Upper lobe of right lung (tissue), 1 donor: Measurements from ENCODE around the gene NPIPB2. TPM values are rescaled to one million over a fixed set of nuclear protein-coding genes. Genes with fewer than 3 reads are reported as not detected.
"Not testable (repeated sequence)": the region's sequence is repeated elsewhere in the genome, so short reads cannot be mapped to it uniquely, and the experiment has no call there.

ENCODE experiments used
- ATAC-seq: fragments of 200-7000 bp; cut with Tn5 transposase; one replicate; pipeline ENCODE4 v1.9.1; 2020; ENCODE audit warnings: mild to moderate bottlenecking, moderate library complexity
- DNase-seq: peaks from one replicate; pipeline ENCODE4 v3.0.0-alpha.2; 2020
- H3K27ac ChIP-seq: fragments of 200-600 bp; one replicate; pipeline ENCODE4 v1.8.0; 2022
- H3K27me3 ChIP-seq: fragments of 200-600 bp; one replicate; pipeline ENCODE4 v1.8.0; 2022; ENCODE audit warnings: mild to moderate bottlenecking
- H3K36me3 ChIP-seq: fragments of 200-600 bp; one replicate; pipeline ENCODE4 v1.8.0; 2022
- H3K4me1 ChIP-seq: fragments of 200-600 bp; one replicate; pipeline ENCODE4 v1.8.0; 2022
- H3K4me3 ChIP-seq: fragments of 200-600 bp; one replicate; pipeline ENCODE4 v1.8.0; 2022; ENCODE audit warnings: mild to moderate bottlenecking
- H3K9me3 ChIP-seq: fragments of 200-600 bp; one replicate; pipeline ENCODE4 v1.8.0; 2022
- intact Hi-C: fragments of 100-400 bp; cut with DNase I; formaldehyde crosslinking; loops from one replicate; pipeline ENCODE4 v1.11.0; 2022
- long read RNA-seq: library from polyadenylated mRNA; unstranded; transcript quantifications from one replicate; pipeline ENCODE4 v2.0.0, GENCODE V29; 2021
- total RNA-seq: library from RNA; stranded (reverse); fragmentation: NEBNext Ultra II Directional; extraction: Animal tissue kit (Norgen Biotek cat#: 25700); gene quantifications from one replicate; pipeline ENCODE4 v1.2.1, GENCODE V29; 2021
- TF ChIP-seq, protein P1 (sequence below): fragments of 200-600 bp; IDR thresholded peaks from one replicate; pipeline ENCODE4 v1.8.0; 2022; ENCODE audit warnings: antibody characterized with exemption
- donor health status: DM: no; HTN: yes; CAD: no; lungs with severe emphysema.

NPIPB2 gene
- 6.3 TPM for total RNA-seq
- long read RNA-seq: 0 reads

GRCh38 chr16:11941945-11942344 lies at the start of gene NPIPB2:
TSS of gene NPIPB2 (minus strand) at chr16:11942045. CDS start at chr16:11942045, 0 bp downstream.
- ATAC-seq, intact Hi-C loops, H3K4me3 ChIP-seq, DNase-seq, H3K9me3 ChIP-seq, H3K36me3 ChIP-seq, H3K4me1 ChIP-seq, H3K27ac ChIP-seq, H3K27me3 ChIP-seq: not testable (repeated sequence)

DNA sequence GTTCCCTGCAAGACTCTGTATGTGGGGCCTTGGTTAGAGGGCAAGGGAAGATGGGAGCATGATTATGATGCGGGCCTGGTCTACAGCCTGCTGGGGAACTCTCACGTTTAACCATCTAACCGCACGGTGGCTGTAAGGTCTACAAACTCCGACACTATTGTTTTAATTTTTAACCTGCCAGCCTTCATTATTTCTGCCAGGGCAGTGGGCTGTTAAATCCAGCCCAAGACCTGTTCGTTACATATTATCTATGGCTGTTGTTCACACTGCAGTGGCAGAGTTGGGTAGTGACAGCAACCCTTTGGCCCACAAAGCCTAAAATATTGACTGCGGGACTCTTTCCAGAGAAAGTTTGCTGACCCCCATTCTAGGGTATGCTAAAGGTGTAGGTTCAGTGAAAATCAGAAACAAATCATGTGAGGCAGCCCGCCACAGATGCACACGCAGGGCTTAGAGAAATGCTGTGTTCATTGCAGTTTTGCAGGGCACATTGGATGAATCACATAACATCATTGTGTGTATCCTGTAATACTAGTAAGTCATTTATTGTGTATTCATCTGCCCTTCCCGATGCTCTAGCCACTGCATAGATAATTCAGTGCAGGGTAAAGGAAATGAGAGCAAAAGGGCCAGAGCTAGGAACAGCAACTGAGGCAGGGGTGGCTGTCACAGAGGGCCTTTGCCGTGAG lies 49.0 kb upstream of the NPIPB2 start:
- Histone ChIP-seq H3K4me3 (no peak overlapping the region), H3K4me1 (peaks cover 24% of the 10 kb centered on the region), H3K36me3 (no peaks in the 10 kb centered on the region), H3K27me3 (no peaks in the 10 kb centered on the region), H3K9me3 (no peaks in the 10 kb centered on the region), H3K27ac (no peak overlapping the region)
- no peak for DNase-seq
- intact Hi-C loops: no loop called here
- TF ChIP-seq, protein P1, sequence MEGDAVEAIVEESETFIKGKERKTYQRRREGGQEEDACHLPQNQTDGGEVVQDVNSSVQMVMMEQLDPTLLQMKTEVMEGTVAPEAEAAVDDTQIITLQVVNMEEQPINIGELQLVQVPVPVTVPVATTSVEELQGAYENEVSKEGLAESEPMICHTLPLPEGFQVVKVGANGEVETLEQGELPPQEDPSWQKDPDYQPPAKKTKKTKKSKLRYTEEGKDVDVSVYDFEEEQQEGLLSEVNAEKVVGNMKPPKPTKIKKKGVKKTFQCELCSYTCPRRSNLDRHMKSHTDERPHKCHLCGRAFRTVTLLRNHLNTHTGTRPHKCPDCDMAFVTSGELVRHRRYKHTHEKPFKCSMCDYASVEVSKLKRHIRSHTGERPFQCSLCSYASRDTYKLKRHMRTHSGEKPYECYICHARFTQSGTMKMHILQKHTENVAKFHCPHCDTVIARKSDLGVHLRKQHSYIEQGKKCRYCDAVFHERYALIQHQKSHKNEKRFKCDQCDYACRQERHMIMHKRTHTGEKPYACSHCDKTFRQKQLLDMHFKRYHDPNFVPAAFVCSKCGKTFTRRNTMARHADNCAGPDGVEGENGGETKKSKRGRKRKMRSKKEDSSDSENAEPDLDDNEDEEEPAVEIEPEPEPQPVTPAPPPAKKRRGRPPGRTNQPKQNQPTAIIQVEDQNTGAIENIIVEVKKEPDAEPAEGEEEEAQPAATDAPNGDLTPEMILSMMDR: no peak
- ATAC-seq: no peak

GRCh38 chr16:11988258-11988978 lies 46.6 kb upstream of the NPIPB2 start:
- no peak overlapping the region for H3K27ac ChIP-seq

DNA sequence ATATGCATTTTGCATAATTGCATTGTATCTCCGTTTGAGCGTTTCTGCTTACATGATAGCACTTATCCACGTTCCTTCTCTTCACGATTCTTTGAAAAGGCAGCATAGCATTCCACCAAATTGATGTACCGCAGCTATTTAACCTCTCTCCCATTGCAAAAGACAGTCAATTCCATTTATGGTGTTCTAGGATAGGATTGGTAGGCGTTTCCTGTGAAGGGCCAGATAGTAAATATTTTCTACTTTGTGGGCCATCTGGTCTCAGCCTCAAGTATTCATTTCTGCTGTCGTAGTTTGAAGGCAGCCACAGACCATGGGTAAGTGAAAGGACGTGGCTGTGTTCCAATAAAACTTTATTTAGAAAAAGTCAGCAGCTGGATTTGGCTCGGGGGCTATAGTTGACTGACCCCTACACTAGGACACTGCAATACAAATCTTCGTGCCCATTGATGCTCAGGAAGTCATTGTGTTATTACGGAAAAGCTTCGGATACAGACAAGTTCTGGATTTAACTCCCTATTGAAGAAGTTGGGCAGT lies 44.7 kb upstream of the NPIPB2 start:
- ATAC-seq (no peak), DNase-seq (no peak)
- H3K36me3 ChIP-seq: no peaks in the 10 kb centered on the region
- intact Hi-C loops: no loop called here
- H3K27ac ChIP-seq: no peak overlapping the region
- H3K4me3 ChIP-seq: no peak overlapping the region
- H3K9me3 ChIP-seq: no peaks in the 10 kb centered on the region
- no peaks in the 10 kb centered on the region for H3K4me1 ChIP-seq
- TF ChIP-seq, protein P1: no peak
- H3K27me3 ChIP-seq: no peaks in the 10 kb centered on the region

More at GRCh38 chr16:11988258-11988978, 46.6 kb upstream of the NPIPB2 start:
- no peaks in the 10 kb centered on the region for H3K36me3 ChIP-seq
- peaks cover 14% of the 10 kb centered on the region for H3K4me1 ChIP-seq
- no peaks in the 10 kb centered on the region for H3K27me3 ChIP-seq
- no peak for ATAC-seq
- H3K9me3 ChIP-seq: no peaks in the 10 kb centered on the region
- TF ChIP-seq, protein P1: no peak
- no peak for DNase-seq
- no peak overlapping the region for H3K4me3 ChIP-seq
- intact Hi-C loops: no loop called here

DNA sequence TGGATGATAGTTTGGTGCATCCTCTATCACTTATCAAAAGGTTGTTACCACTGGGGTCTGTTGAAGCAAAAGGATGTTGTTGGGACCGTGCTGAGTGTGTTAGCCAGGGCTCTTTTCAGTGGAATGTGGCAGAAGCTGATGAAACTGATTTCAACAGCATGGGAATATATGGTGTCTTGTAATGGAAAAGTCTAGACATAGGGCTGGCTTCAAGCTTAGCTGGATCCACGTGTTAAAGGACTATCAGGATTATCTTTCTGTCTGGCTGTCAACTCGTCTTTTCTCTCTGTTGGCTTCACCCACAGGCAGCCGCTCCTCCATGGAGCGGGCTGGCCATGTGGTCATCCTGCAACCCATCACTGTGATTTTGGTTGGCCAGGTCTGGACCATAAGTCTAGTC lies 43.4 kb upstream of the NPIPB2 start:
- intact Hi-C loops: no loop called here
- no peak for ATAC-seq

More for the DNA sequence above, 43.4 kb upstream of the NPIPB2 start:
- H3K27me3 ChIP-seq: no peaks in the 10 kb centered on the region
- no peak for DNase-seq
- H3K4me3 ChIP-seq: no peak overlapping the region
- no peak overlapping the region for H3K27ac ChIP-seq
- H3K36me3 ChIP-seq: no peaks in the 10 kb centered on the region
- TF ChIP-seq, protein P1: no peak
- H3K4me1 ChIP-seq: no peaks in the 10 kb centered on the region
- no peaks in the 10 kb centered on the region for H3K9me3 ChIP-seq
